Activated CD4-positive, alpha-beta T cell treated with anti-CD3 and anti-CD28 coated beads, Interleukin-2, amount 50 U/mL, for 16 hours (primary cell): Measurements from ENCODE around the gene OR2F1.
A peak's percentile ranks its signal among the peaks of the same experiment; 100 is the strongest.

Source experiments
- DNase-seq: peaks from one replicate; pipeline ENCODE4 v3.0.0-alpha.2; 2020

OR2F1 gene, protein sequence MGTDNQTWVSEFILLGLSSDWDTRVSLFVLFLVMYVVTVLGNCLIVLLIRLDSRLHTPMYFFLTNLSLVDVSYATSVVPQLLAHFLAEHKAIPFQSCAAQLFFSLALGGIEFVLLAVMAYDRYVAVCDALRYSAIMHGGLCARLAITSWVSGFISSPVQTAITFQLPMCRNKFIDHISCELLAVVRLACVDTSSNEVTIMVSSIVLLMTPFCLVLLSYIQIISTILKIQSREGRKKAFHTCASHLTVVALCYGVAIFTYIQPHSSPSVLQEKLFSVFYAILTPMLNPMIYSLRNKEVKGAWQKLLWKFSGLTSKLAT

DNA sequence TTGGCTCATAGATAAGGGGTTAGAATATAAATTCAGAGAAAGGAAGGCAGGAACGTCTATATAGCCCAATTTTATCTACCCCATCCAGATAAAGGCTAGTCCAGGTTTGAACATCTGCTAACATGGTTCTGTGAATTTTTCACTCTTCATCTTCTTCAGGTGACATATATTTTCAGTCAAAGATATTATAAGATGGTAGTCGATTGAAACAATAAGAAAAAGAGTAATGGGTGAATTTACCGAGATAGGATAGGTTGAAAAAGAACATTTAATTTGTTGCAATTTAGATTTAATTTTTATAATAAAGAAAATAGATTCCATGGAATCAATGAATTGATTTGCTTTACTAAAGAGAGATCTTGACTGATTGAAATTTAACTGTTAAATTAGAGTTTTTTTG is at the start of gene OR2F1:
OR2F1 (plus strand) TSS at position 301 of the 400 bp plus-strand sequence. CDS start 5,127 bp downstream, outside the sequence.
- DNase-seq = no peak

DNA sequence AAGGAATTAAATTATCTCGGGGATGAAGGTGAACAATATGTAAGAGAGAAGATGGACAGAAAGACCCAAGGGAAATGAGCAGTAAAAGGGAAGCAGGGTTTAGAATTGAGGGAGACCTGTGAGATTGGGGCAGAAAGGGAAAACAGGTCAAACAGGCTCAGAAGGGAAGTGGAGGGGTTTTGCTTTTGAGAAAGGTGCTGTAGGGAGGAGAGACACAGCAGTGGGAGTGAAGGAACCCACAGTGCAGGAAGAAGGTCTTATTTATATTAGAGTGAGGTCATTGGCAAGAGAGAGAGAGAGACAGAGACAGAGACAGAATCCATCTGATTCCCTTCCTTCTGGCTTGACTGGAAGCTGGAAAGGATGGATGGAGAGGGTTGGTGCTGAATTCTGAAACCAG is 49.1 kb upstream of the OR2F1 start:
- DNase-seq = no peak

- DNase-seq = no peak
These were observed 48.5 kb upstream of the OR2F1 start for GRCh38 chr7:143906151-143906550.

GRCh38 chr7:143906895-143907294 is 47.7 kb upstream of the OR2F1 start:
- DNase-seq = no peak

DNA sequence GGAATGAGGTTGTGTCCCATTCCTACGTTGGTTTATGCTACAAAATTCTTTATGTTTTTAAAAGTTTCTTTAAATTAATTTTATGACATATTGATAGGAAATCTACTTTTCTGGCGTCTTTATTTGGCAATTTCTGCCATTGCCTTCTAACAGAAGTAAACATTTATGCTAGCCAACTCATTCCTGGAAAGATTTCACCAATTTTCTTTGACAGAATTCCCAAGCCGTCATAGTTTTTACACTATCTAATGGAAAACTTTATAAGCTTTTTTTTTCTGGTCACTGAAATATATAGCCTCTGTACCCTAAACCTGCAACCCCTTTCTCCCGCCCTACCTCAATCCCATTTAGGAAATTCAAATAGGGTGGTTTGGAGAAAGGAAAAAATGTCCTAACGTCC is 46.5 kb upstream of the OR2F1 start:
- no peak for DNase-seq

- no peak for DNase-seq
These were observed 44.8 kb upstream of the OR2F1 start for GRCh38 chr7:143909863-143910262.

- no peak for DNase-seq
These were observed 44.0 kb upstream of the OR2F1 start for GRCh38 chr7:143910473-143911248.

- DNase-seq = no peak
These were observed 40.6 kb upstream of the OR2F1 start for GRCh38 chr7:143913945-143914615.

- no peak for DNase-seq
These were observed 39.5 kb upstream of the OR2F1 start for GRCh38 chr7:143914938-143915652.

DNA sequence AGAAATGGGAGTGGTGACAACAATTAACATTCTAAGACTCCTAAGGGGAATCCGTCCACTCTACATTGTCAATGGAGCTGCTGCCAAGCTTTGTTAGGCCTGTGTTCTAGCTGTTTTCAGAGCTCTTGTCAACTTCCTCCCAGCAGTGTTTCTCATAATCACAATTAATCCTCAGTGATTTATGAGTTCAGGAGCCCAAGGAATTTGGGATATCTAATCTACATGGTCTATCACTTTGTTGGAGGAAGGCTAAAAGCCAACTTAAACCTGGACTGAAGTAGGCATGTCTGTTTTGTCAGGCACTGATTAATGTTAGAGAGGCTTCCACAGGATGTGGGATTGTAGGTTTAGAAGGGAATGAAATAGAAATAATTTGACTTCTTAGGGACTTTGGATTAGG is 29.8 kb upstream of the OR2F1 start:
- DNase-seq = no peak

GRCh38 chr7:143929224-143929920 is 25.3 kb upstream of the OR2F1 start:
- peak; percentile 74 for DNase-seq

DNA sequence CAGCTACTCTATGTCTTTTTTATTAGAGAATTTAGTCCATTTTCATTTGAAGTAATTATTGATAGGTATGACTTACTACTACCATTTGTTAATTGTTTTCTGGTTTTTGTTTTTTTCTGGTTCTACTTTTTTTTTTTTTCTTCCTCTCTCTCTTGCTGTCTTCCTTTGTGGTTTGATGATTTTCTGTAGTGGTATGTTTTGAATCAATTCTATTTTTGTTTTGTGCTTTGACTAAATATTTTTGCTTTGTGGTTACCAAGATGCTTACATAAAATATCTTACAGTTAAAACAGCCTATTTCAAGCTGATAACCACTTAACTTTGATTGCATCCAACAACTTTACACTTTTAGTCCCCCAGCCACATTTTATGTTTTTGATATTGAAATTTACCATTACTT is 22.9 kb upstream of the OR2F1 start:
- DNase-seq = peak; percentile 23

DNA sequence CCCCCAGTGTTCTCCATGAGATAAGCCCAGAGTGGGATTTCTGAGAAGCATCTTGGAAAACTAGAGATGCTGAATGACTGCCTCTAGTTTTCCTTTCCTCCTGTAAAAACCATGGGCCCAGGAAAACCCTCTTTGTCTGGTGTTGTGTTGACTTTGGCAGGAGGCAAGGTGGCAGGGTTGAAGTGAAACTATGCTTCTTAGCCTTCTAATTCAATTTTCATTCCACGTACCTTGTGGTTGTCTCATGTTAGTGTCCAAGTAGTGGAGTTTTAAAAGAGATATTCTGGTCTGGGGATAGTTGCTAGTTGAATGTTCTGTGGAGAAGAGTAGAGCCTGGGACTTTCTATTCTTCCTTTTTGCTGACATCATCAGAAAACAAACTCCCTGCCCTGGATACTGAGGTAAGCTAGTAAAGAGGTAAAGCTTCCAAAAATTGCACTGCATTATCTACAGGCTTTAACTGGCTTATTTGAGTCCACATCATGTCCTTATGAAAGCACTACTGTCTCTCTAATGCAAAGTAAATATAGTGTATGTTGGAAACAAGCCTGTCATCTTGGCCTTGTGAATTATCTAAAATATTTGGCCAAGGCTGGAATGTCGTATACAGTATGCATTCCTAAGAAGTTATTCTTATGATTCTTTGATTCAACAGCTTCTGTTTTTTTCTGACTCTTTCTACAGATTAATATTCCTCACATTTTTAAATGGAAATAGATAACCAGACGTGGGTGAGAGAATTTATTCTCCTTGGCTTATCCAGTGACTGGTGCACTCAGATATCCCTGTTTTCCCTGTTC is 19.9 kb upstream of the OR2F1 start, which contains the start of gene OR2F2:
OR2F2 (plus strand) TSS at position 708 of the 800 bp plus-strand sequence; CDS start at position 708, 0 bp downstream.
- DNase-seq = no peak

- DNase-seq = no peak
These were observed 18.3 kb upstream of the OR2F1 start for GRCh38 chr7:143936087-143937009.

- DNase-seq = no peak
These were observed 16.0 kb upstream of the OR2F1 start for GRCh38 chr7:143938379-143939243.

GRCh38 chr7:143945423-143945822 is 9.2 kb upstream of the OR2F1 start:
- no peak for DNase-seq

DNA sequence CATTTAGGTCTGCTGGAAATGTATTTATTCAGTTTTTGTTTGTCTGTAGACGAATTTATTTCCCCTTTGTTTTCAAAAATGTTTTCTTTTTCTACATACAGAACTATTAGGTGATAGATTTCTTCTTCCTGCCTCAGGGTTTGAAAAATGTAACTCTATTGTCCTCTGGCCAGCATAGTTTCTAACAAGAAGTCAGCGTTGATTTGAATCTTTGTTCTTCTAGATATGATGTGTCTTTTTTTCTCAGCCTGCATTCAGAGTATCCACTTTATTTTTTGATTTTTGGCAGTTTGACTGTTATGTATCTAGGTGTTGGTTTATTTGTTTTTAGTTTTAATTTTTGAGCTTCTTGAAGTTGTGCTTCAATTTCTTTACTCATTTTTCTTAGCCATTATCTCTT is 7.5 kb upstream of the OR2F1 start:
- no peak for DNase-seq

DNA sequence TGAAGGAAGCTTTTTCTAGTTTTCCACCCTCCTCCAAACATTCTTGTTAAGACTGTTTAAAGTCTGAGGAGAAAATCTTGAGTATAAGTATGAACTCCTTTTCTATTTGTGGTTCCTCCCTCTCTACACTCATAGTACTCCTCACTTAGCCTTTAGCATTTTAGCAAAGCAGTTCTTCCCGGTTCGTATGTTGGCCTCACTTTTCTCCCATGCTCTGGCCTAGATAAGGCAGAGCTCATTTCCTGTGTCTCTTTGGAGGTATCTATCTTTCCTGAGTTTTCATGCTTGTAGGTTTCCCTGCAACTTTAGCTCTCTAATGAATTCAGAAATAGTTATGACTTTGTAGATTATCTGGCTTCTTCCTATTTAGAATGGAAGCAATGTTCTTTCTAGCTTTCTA is 5.9 kb upstream of the OR2F1 start:
- DNase-seq = no peak

- no peak for DNase-seq
These were observed 1.2 kb upstream of the OR2F1 start for GRCh38 chr7:143953421-143953820.
